KG1 (cell line): Measurements from ENCODE around the gene GPAT3.
"Not testable (repeated sequence)": the region's sequence is repeated elsewhere in the genome, so short reads cannot be mapped to it uniquely, and the experiment has no call there.

Experiments
- DNase-seq: peaks from one replicate; lab custom pipeline; 2025; lab: John Stamatoyannopoulos, UW

GPAT3 gene

DNA sequence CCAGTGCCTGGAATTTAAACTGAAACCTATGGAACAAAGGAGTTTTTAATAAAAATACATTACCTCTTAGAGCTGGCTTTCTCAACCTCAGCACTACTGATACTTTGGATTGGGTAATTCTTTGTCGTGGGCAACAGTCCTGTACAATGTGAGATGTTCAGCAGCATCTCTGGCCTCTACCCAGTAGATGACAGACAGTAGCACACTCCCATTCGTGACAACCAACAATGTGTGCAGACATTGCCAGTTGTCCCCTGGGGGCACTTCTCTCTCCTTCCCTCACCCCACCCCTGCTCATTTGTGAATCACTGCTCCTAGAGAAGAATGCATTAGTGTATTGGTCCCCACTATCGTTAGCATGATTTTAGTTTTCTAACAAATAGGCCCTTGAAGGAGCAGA lies 16.2 kb downstream of the GPAT3 start:
- no peak for DNase-seq

DNA sequence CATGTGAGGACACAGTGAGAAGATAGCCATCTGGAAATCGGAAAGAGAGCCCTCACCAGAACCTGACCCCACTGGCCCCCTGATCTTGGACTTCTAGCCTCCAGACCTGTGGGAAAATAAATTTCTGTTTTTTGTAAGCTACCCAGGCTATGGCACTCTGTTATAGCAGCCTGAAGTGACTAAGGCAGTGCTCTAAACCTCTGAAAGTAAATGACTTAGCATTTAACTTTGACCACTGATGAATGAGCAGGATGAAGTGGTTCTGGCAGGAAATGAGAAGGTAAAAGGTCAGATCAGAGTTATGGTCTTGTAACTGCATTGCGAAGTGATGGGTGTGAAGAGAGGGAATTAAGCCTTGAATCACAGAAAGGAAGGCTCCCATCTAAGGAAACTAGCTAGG lies 17.0 kb downstream of the GPAT3 start:
- DNase-seq = no peak

DNA sequence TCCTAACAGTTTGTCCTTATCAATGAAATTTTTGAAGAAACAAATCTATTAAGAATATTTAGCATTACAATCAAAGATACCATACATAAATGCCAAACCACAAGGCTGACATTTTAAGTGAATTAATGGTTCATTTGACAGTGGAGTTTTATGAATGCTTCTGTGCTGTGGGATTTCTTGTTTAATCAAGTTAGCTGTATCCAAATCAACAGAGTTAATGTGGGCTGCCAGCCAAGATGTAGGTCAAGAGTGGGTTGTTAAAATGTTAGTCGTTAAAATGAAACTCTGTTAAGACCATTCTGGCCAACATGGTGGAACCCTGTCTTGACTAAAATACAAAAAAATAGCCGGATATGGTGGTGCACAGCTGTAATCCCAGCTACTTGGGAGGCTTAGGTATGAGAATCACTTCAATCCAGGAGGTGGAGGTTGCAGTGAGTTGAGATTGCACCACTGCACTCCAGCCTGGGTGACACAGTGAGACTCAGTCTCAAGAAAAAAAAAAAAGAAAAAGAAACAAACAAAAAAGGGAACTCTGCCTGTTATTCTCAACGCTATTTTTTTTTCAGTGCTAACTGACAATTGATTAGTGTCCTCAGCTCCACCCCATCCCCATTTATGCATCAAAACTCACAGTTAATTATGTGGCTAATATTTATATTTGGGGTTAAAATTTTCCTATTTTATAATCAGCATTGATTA lies 20.2 kb downstream of the GPAT3 start:
- DNase-seq = peak; percentile 39

DNA sequence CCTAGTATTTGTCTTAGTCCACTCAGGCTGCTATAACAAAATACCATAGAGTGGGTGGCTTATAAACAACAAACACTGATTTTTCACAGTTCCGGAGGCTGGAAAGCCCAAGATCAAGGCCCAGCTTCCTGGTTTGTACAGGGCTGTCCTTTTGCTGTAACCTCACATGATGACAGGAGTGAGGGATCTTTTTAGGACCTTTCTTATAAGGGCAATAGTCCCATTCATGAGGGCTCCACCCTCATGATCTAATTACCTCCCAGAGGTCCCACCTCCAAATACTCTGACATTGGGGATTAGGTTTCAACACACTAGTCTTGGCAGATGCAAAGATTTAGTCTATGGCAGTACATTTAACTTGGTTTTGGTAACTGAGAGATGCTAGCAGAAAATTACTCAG lies 20.9 kb downstream of the GPAT3 start:
- no peak for DNase-seq

DNA sequence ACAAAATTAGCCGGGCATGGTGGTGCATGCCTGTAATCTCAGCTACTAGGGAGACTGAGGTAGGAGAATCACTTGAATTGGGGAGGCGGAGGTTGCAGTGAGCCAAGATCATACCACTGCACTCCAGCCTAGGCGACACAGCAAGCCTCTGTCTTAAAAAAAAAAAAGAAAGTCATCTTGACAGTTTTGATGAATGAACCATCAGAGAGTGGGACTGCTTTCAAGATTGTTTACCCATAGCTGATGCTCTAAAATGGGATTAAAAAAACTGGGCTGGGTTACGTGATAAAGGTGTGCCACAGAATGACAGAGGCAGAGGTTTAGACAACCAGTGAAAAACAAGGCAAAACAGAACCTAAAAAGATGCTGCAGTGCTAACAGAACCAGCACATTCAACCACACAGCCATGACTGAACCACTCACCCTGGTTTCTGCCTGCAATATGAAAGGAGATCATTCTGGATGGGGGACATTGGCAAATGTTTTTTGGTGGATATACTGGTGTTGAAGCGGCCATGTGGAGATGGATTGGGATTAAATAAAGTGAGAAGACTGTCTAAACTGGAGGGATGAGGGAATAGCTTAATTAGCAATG lies 22.2 kb downstream of the GPAT3 start:
- DNase-seq = no peak

DNA sequence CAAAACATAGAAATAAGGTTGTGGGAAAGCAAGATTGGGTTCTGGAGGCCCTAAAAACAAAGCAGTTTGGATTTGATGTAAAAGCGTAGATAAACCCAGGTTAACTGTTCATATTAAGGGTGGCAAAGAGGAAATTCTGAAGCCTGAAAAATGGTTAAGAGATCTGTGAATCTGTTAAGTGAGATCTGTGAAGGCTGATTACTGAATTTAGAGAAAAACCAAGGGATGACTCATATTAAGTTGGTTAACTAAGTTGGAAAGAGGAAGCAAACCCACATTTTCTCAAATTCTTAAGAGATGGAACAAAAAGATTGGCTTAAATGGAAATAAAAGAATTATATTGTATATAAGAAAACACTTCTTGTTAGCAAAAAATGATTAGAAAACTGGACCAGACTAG lies 22.8 kb downstream of the GPAT3 start:
- peak; percentile 55 for DNase-seq

DNA sequence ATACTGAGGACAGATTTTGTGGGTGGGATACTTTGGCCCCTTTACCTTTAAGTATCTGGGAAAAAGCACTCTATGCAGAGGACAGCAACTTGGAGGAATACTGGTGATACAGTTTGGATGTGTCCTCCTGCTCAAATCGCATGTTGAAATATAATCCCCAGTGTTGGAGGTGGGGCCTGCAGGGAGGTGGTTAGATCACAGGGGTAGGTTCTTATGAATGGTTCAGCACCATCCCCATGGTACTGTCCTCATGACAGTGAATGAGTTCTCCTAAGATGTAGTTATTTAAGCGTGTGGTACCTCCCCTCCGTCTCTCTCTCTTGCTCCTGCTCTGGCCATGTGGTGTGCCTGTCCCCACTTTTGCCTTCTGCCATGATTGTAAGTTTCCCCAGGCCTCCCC lies 24.6 kb downstream of the GPAT3 start:
- DNase-seq = no peak

DNA sequence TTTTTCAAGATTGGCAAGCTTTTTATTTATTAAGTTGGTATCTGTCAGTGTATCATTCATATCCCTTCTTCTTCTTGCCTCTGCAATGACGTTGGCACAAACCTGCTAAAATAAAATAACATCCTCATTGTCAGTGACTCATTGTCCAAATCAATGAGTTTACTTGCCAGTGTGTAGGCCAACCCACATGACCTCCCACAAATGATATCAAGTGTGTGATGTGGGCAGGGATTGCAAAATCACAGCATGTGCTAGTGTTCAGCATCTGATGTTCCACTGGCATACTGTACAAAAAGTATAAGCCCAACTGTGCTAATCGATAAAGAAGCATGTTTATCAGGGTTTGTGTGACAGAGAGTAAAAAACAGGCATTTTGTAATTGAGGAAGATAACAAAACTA lies 25.5 kb downstream of the GPAT3 start:
- no peak for DNase-seq

DNA sequence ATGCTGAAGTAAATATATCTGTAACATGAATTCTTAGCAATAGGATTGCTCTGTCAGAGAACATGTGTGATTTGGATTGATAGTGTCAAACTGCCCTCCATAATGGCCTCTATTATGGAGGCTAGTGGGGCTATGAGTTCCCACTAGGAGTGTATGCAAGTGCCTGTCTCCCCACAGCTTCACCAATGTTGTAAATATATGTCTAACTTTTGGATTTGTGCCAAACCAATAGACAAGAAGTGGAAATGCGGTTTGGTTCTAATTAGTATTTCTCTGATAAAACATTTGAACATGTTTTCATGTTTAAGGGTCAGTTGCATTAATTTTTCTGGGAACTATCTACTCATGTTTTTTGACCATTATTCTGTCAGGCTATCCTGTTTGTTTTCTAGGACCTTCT lies 28.1 kb downstream of the GPAT3 start:
- DNase-seq = no peak

DNA sequence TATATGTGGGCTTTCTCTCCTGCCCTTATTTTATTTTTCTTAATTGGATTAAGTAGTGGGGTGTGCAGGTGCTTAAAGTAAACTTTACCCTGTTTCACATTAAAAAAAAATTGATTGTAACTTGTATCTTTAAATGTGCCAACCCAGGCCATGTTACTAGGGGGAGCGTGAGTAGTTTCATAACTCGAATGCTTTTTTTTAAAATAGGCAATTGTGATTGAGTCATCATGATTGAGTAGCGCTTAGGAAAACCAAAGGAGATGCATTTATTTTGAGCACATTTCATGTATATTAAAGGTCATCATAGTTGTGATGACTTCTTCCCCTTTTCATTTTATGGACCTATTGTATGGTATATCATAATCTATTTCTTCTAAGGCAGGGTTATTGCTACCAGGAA lies 32.2 kb downstream of the GPAT3 start:
- no peak for DNase-seq

DNA sequence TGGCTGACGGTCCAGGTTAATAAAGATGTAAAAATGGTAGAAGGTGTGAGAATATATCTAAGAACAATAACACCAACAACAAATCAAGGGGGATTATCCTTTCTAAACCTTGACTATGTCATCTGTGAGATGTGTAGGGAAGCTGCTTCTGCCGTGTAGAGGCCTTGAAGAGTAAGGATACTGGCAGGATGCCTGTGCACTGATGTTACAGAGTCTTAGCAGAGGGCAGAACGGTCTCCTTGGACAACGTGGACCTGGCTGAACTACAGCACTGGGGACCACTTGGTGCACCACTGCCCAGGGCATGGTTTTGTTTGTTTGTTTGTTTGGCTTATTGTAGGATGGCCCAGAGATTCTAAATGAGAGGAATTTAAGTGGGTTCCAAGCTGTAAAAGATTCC lies 33.5 kb downstream of the GPAT3 start:
- DNase-seq = no peak

DNA sequence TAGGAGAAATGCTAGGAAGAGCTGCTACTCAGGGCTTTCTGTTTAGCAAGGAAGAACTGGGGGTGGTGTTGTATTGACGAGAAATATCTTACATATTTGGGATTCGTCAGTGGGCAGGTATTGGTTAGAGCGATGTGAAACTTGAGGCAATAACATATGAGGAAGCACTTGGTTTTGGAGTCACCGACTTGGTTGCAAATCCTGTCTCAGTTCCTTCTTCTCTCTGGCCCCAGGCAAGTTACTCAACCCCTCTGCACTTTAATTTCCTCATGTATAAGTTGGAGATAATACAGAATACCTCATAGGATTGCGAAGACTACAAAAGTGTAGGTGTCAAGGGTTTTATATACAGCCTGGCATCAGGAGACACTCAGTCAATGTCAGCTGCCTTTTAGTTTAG lies 34.1 kb downstream of the GPAT3 start:
- no peak for DNase-seq

DNA sequence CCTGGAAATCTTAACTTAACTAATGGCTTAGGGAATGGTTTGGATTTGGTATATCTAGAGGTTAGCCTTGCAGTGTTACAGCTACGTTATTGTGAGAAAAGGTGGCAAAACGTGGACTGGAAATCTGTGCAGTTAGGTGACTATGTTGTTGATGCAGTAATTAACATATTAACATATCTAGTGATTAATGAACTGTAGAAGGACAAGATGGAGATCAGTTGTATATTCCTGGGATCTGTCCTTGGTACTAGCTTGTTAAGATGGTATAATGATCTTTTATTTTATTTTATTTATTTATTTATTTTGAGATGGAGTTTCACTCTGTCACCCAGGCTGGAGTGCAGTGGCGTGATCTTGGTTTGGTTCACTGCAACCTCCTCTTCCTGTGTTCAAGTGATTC lies 36.9 kb downstream of the GPAT3 start:
- DNase-seq = no peak

DNA sequence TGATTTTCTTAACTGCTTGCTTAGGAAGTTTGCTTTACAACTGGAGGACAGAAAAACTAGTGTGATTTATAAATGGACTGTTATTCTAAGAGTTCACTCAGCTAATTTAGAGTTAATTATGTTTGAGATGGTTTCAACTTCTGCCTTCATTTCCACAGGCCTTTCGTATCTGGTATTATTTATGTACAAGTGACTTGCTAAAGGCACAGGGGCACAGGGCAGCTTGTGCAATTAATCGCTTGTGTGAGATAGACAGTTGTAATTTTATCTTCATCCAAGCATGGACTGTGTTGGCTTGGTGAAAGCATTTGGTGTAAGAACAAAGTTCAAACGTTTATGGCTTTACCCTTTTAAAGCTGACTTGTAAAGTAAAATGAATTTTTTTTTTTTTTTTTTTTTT lies 38.3 kb downstream of the GPAT3 start:
- DNase-seq = no peak

DNA sequence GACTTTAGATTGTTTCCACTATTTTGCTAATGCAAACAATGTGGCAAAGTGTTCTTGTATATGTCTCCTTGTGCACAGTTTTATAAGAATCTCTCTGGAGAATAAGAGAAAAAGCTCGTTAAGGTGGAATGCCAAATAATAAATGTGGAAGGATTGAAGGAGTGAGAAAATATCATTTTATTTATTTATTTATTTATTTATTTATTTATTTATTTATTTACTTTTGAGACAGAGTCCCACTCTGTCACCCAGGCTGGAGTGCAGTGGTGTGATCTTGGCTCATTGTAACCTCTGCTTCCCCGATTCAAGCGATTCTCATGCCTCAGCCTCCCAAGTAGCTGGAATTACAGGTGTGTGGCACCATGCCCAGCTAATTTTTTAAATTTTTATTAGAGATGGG lies 40.3 kb downstream of the GPAT3 start:
- DNase-seq = not testable (repeated sequence)

DNA sequence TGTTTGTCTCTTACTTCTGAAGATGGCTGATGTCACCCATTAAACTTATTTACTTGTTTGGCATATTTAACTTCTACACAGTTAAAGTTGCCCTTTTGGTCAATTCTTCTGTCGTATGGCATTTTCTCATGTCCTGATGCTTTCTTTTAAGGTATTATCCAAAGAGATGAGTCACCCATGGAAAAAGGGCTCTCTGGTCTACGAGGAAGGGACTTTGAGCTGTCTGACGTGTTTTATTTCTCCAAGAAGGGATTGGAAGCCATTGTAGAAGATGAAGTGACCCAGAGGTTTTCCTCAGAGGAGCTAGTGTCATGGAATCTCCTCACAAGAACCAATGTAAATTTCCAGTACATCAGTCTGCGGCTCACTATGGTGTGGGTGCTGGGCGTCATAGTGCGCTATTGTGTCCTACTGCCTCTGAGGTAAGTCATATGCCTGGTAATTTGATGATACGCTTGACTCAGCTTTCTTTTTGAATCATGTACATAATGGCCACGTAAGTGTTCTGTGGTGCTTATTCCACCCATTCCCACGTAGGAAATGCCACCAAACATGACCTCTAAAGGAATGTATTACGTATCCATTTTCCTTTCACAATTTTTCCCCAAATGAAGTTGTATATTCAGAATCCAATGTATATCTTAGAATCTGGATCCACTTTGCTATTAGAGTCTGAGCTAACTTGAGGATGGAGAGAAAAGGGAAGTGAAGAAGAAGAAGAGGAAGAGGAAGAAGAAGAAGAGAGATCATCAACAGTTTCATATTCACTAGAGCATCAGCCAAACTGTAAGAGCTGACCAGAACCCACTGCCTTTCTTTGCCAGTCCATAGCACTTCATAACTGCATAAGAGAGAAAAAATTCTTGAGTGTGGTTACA lies 45.7 kb downstream of the GPAT3 start:
- no peak for DNase-seq

DNA sequence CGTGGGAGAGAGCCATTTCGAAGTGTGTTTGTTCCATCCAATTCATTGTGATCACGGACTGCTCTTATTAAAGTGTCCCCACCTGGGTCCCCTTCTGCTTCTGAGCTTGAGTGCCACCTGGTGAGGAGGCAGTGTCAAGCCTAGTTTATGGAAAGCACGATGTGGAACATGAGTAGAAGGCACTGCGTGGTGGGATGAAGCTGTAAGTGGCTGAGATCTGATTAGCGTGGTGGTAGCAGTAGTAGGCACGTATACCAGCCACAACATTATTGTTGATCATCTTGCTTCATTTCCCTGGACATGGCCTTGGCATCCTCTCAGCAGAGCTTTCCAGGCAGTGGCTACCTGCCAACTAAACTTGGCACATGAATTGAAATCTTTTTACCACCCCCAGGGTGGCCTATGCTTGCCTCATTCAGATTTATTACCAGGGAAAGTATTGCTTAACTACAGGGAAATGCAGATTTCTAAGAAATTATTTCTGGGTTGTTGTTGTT lies 46.4 kb downstream of the GPAT3 start:
- DNase-seq = no peak

DNA sequence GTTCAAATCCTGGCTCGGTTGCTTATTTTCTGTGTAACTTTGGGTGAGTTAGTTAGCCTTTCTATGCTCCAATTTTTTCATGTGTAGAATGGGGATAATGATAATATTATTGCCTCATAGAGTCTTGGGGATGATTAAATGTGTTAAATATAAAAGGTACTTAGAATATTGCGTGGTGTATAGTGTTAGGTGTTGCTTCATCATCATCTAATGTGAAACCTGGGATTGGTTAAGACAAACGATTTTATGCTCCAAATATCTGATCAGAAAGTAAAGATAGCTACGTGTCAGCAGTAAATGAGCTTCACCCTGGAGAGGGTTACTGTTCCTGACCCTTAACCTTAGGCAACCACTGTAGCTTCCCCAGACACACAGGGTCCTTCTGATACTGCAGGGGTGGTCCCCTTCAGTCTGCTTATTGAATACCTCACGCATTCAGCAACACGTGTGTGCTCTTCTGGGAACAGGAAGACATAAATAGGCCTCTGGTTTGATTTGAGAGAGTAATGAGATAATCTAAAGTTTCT lies 50.1 kb downstream of the GPAT3 start:
- DNase-seq = no peak

DNA sequence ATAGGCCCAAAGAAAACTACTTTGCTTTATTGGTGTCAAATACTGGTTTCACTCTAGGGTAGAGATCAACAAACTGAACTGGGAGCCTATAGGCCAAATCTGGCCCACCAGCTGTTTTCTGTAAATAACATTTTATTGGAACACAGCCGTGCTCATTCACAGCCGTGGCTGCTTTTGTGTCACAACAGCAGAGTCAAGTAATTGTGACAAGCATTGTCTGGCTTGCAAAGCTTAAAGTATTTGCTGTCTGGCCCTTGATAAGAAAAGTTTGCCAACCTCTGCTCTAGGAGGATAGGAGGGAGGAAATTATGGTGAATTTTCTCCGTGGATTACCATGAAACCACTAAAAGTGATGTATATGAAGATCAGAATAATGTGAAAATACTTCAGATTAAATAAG lies 53.4 kb downstream of the GPAT3 start:
- no peak for DNase-seq

DNA sequence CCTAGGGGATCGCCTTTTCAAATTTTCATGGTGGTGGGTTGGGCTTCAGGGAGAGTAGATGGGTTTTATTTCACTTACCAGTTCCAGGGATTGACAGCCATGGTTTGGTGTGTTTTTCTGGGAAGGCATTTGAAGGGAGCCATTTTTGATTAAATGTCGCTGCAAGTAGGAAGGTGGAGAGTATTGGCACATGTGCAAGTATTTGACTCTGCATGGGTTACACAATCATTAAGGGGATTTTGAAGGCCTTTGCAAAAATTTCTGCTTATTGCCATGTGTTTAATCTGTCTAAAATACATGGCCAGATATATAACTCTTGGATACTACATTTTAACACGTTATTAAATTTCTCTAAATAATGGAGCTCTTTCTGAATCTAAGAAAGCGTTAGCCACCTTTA lies 55.1 kb downstream of the GPAT3 start:
- DNase-seq = no peak

DNA sequence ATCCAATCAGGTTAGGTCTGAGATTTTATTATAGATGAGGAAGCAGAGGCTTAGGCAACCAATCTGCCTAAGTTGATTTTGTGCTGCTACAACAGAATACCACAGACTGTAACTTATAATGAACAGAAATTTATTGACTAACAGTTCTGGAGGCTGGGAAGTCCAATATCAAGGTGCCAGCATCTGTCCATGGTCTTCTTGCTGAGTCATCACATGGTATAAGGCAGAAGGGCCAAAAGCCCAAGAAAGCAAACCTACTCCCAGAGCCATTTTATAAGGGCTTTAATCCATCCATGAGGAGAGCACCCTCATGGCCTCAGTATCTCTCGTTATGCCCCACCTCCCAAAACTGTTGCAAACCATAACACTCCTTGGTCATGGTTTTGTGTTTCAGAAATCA lies 55.8 kb downstream of the GPAT3 start:
- DNase-seq = no peak

DNA sequence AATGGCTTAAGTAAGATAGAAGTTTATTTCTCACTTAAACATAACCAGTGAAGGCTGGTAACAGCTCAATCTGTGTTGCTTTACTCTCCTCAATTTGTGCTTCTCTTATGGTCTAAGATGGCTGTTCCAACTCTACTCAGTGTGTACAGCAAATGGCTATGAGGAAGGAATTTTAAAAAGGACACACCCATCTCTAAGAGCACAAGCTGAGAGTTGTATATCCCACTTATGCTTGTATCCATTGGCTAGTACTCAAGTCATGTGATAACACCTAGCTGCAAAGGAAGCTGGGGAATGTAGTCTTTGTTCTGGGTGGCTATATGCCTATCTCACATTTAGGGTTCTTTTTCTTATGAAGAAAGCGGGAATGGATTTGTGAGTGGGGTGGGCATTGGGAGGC lies 63.3 kb downstream of the GPAT3 start:
- no peak for DNase-seq

DNA sequence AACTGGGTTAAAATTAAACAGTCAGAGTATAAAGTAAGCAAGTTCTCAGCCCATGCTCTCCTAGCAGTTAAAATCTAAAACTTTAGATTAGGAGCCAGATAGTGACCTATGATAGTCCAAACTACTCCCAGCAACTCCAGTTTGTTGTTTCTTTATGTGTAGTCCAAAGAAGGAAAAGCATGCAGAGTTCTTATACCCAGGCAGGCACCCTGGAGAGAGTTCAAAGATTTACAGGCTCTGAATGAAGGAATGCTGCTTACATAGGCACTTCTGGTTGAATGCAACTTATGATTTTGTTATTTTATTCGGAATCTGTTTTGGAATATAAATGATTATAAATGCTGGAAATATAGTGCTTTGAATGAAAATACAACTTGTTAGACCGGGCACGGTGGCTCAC lies 67.2 kb downstream of the GPAT3 start:
- DNase-seq = no peak
